ENCODE measurements around the gene MAN2B1.

The MAN2B1 gene

GRCh38 chr19:12611361-12611699 lies 55.2 kb downstream of the MAN2B1 start:
- DNase-seq (ENCODE audit: low read depth): peak; percentile 28

- peak; percentile 93 for DNase-seq (ENCODE audit: low read depth)
Measured at GRCh38 chr19:12610540-12611360, 55.8 kb downstream of the MAN2B1 start, which contains the start of the genes ZNF490 and ZNF791. TSS of gene ZNF490 (minus strand) at chr19:12610813. CDS start at chr19:12610680, 133 bp downstream. TSS of gene ZNF791 (plus strand) at chr19:12610920. CDS start at chr19:12611080, 160 bp downstream.

- DNase-seq (ENCODE audit: low read depth): no peak
Measured at GRCh38 chr19:12607631-12608030, 58.9 kb downstream of the MAN2B1 start.

GRCh38 chr19:12606796-12607195 lies 59.7 kb downstream of the MAN2B1 start:
- no peak for DNase-seq (ENCODE audit: low read depth)

GRCh38 chr19:12603714-12604113 lies 62.8 kb downstream of the MAN2B1 start:
- DNase-seq (ENCODE audit: low read depth): no peak

- no peak for DNase-seq (ENCODE audit: low read depth)
Measured at GRCh38 chr19:12597594-12597993, 68.9 kb downstream of the MAN2B1 start.

GRCh38 chr19:12596927-12597548 lies 69.5 kb downstream of the MAN2B1 start:
- no peak for DNase-seq (ENCODE audit: low read depth)
